A549 (cell line): ENCODE data around the gene CASP4.

Experiments used
- BHLHE40 ChIP-seq: IDR thresholded peaks from 2 replicates; pipeline ENCODE4 v1.6.1; 2012; ENCODE audit warnings: low read depth, low read length, inconsistent platforms
- CBX8 ChIP-seq: fragments of 200-600 bp; sonication (generic); IDR thresholded peaks from 2 replicates; pipeline ENCODE4 v1.6.1; 2016
- CHD4 ChIP-seq: fragments of 200-600 bp; sonication (generic); IDR thresholded peaks from 2 replicates; pipeline ENCODE4 v1.6.1; 2016; ENCODE audit warnings: antibody characterized with exemption, mild to moderate bottlenecking, borderline replicate concordance
- EP300 ChIP-seq, 2 experiments: fragments of >200 bp; sonication (Bioruptor Twin); formaldehyde crosslinking; IDR thresholded peaks; 2 replicates in 1 of 2; 3 replicates in 1 of 2; pipeline ENCODE4 v1.6.1; 2016 to 2017
- JUN ChIP-seq, 2 experiments: fragments of >200 bp; sonication (Bioruptor Twin); formaldehyde crosslinking; IDR thresholded peaks; 2 replicates in 1 of 2; 3 replicates in 1 of 2; pipeline ENCODE4 v1.6.1; 2016 to 2017
- MAZ ChIP-seq: fragments of 150-350 bp; IDR thresholded peaks from 2 replicates; pipeline ENCODE4 v1.6.1; 2014; ENCODE audit warnings: antibody characterized with exemption, low read depth, low read length, borderline replicate concordance
- MYC ChIP-seq: IDR thresholded peaks from 2 replicates; pipeline ENCODE4 v1.6.1; 2012; ENCODE audit warnings: mild to moderate bottlenecking, inconsistent platforms, low read length, improper control_type of control experiment, borderline replicate concordance
- POLR2A ChIP-seq: IDR thresholded peaks from 2 replicates; pipeline ENCODE4 v1.6.1; 2012; ENCODE audit warnings: mild to moderate bottlenecking, low read length
- RARB ChIP-seq: fragments of 250-450 bp; sonication (Bioruptor Pico); IDR thresholded peaks from 2 replicates; pipeline ENCODE4 v1.8.0; 2021; ENCODE audit warnings: mild to moderate bottlenecking, moderate library complexity
- ZSCAN20 ChIP-seq: fragments of 250-450 bp; sonication (Bioruptor Pico); IDR thresholded peaks from 2 replicates; pipeline ENCODE4 v1.8.0; 2022; ENCODE audit warnings: mild to moderate bottlenecking, moderate library complexity
- TF ChIP-seq, protein P1 (sequence below): fragments of >200 bp; sonication (Bioruptor Twin); formaldehyde crosslinking; IDR thresholded peaks from 3 replicates; pipeline ENCODE4 v1.5.1; 2016
- TF ChIP-seq, protein P2 (sequence below): fragments of 450-650 bp; IDR thresholded peaks from 2 replicates; pipeline ENCODE4 v1.6.1; 2014; ENCODE audit warnings: antibody characterized with exemption

DNA sequence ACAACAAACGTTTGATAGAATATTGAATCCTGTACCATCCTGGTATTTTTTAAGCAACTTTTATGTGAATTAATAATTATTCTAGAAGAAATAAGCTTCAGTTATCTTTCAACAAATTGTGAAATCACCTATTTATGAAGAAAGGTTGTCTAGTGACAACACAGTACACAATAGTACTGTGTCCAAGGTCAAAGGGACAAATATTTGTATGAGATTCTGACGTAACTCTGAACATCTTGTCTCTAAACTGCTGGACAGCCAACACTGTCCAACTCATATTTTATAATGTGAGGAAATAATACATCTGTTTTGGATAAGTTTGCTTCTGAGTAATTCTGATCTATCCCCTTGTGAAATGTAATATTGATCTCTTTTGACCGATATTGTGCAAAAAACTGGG, 35.6 kb upstream of the CASP4 start:
- TF ChIP-seq, protein P1, sequence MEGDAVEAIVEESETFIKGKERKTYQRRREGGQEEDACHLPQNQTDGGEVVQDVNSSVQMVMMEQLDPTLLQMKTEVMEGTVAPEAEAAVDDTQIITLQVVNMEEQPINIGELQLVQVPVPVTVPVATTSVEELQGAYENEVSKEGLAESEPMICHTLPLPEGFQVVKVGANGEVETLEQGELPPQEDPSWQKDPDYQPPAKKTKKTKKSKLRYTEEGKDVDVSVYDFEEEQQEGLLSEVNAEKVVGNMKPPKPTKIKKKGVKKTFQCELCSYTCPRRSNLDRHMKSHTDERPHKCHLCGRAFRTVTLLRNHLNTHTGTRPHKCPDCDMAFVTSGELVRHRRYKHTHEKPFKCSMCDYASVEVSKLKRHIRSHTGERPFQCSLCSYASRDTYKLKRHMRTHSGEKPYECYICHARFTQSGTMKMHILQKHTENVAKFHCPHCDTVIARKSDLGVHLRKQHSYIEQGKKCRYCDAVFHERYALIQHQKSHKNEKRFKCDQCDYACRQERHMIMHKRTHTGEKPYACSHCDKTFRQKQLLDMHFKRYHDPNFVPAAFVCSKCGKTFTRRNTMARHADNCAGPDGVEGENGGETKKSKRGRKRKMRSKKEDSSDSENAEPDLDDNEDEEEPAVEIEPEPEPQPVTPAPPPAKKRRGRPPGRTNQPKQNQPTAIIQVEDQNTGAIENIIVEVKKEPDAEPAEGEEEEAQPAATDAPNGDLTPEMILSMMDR = no peak
- no peak for TF ChIP-seq RARB (CRISPR knock-in tag)
- TF ChIP-seq POLR2A = no peak
- no peak for TF ChIP-seq BHLHE40
- no peak for TF ChIP-seq EP300 (IDR thresholded peaks at IDR 0.05)
- no peak for TF ChIP-seq CHD4
- TF ChIP-seq MYC = no peak
- no peak for TF ChIP-seq JUN (IDR thresholded peaks at IDR 0.05)
- TF ChIP-seq, protein P2, sequence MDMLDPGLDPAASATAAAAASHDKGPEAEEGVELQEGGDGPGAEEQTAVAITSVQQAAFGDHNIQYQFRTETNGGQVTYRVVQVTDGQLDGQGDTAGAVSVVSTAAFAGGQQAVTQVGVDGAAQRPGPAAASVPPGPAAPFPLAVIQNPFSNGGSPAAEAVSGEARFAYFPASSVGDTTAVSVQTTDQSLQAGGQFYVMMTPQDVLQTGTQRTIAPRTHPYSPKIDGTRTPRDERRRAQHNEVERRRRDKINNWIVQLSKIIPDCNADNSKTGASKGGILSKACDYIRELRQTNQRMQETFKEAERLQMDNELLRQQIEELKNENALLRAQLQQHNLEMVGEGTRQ = no peak
- TF ChIP-seq ZSCAN20 (CRISPR knock-in tag) = no peak
- TF ChIP-seq CBX8 = no peak
- no peak for TF ChIP-seq MAZ
